ENCODE data around the gene KRAS.

- TF ChIP-seq CTCF (IDR thresholded peaks at IDR 0.05): no peak
- TF ChIP-seq POLR2AphosphoS5 (IDR thresholded peaks at IDR 0.05): no peak
- TF ChIP-seq POLR2A (IDR thresholded peaks at IDR 0.05): no peak
Measured at GRCh38 chr12:25253371-25254068, 2.8 kb upstream of the KRAS start.

Measured in prostate gland (tissue), 2 donors.